DMS79 (cell line): ENCODE measurements around the gene FAM50A.
"Not testable (repeated sequence)": the region's sequence is repeated elsewhere in the genome, so short reads cannot be mapped to it uniquely, and the experiment has no call there.

Experiments used
- DNase-seq: peaks from one replicate; lab custom pipeline; 2025; lab: John Stamatoyannopoulos, UW

Gene FAM50A

GRCh38 chrX:154485150-154486051, 41.5 kb downstream of the FAM50A start:
- DNase-seq, result no peak

- no peak for DNase-seq
These were observed 42.1 kb downstream of the FAM50A start for GRCh38 chrX:154486052-154486395.

- DNase-seq, result peak; percentile 34
These were observed 42.7 kb downstream of the FAM50A start, which contains the start of gene UBL4A for GRCh38 chrX:154486396-154487207. Gene UBL4A, minus strand, starts transcription at chrX:154486615. Its CDS starts 31 bp downstream, at chrX:154486584.

GRCh38 chrX:154487518-154488290, 43.8 kb downstream of the FAM50A start:
- DNase-seq, result no peak

GRCh38 chrX:154488336-154489075, 44.6 kb downstream of the FAM50A start:
- no peak for DNase-seq

GRCh38 chrX:154489182-154489581, 45.2 kb downstream of the FAM50A start:
- no peak for DNase-seq

GRCh38 chrX:154490021-154490413, 46.1 kb downstream of the FAM50A start:
- DNase-seq, result no peak

- peak; percentile 71 for DNase-seq
These were observed 46.6 kb downstream of the FAM50A start, which contains the start of gene SLC10A3 for GRCh38 chrX:154490414-154491083. Gene SLC10A3, minus strand, starts transcription at chrX:154490629. Its CDS starts 1,689 bp downstream, at chrX:154488940.

- no peak for DNase-seq
These were observed 50.8 kb downstream of the FAM50A start for GRCh38 chrX:154494715-154495114.

GRCh38 chrX:154495472-154495922, 51.6 kb downstream of the FAM50A start:
- DNase-seq, result no peak

- not testable (repeated sequence) for DNase-seq
These were observed 52.7 kb downstream of the FAM50A start for GRCh38 chrX:154496591-154497137.
